Adrenal gland (tissue), 12 donors: Measurements from ENCODE around the gene CDH2. TPM values are rescaled to one million over a fixed set of nuclear protein-coding genes. Genes with fewer than 3 reads are reported as not detected.

ENCODE experiments used
- DNase-seq, 7 donors: peaks; one replicate each; pipeline ENCODE4 v3.0.0-alpha.2; 2019 to 2020
- H3K27ac ChIP-seq, 5 donors: fragments of 200-600 bp; sonication (generic) in 4 of 5; 1 replicate in 3 of 5; 2 replicates in 2 of 5; pipeline versions ENCODE4 v1.5.1 to v1.8.0; 2016 to 2020; ENCODE audit warnings: mild to moderate bottlenecking in 1 of 5
- H3K27me3 ChIP-seq: fragments of 200-600 bp; 2 replicates; pipeline ENCODE4 v1.8.0; 2021
- H3K36me3 ChIP-seq, 2 donors: fragments of 200-600 bp; replicated peaks in 1 of 2; 1 replicate in 1 of 2; 2 replicates in 1 of 2; pipeline versions ENCODE4 v1.5.1 to v1.8.0; 2018 to 2022
- H3K4me1 ChIP-seq, 2 donors: fragments of 200-600 bp; replicated peaks in 1 of 2; 1 replicate in 1 of 2; 2 replicates in 1 of 2; pipeline versions ENCODE4 v1.5.1 to v1.8.0; 2018 to 2021
- H3K4me3 ChIP-seq, 4 donors: fragments of 200-600 bp; sonication (generic) in 3 of 4; one replicate each; pipeline ENCODE4 v1.5.1; 2016 to 2018
- H3K9me3 ChIP-seq, 3 donors: fragments of 200-600 bp; sonication (generic) in 1 of 3; replicated peaks in 1 of 3; 1 replicate in 2 of 3; 2 replicates in 1 of 3; pipeline versions ENCODE4 v1.5.1 to v1.8.0; 2016 to 2021
- POLR2A ChIP-seq, 2 donors: fragments of 450-650 bp; IDR thresholded peaks; one replicate each; pipeline ENCODE4 v1.6.1; 2017; ENCODE audit warnings: antibody characterized with exemption in 2 of 2, mild to moderate bottlenecking in 2 of 2, moderate library complexity in 1 of 2
- WGBS, 4 donors: extraction: QIAGEN DNeasy Blood & Tissue Kit in 2 of 4; methylation state at CpG; one replicate each; pipeline versions ENCODE4 v1.1.5 to v1.1.7; 2013 to 2017; 5-methylcytosine and 5-hydroxymethylcytosine counted together
- intact Hi-C, 2 donors: fragments of 100-400 bp; cut with DNase I; formaldehyde crosslinking; loops; one replicate each; pipeline versions ENCODE4 v1.14.1 to v1.15.0; 2022 to 2023
- polyA plus RNA-seq, 3 donors: library from polyadenylated mRNA; stranded (reverse); fragments of 200-250 nt in 2 of 3; fragments of 350-450 nt in 1 of 3; fragmentation: Illumina TruSeq in 1 of 3; extraction: RNeasy Lipid Tissue Mini Kit (QIAGEN cat#74804) in 1 of 3; gene quantifications; one replicate each; pipeline ENCODE4 v1.2.3, GENCODE V29; 2013 to 2014
- total RNA-seq, 9 donors: library from RNA; depleted of rRNA in 4 of 9; stranded (reverse); fragments of >200 nt in 4 of 9; fragments of 120-200 nt in 1 of 9; fragmentation: NEBNext Ultra II Directional in 1 of 9; extraction: Animal tissue kit (Norgen Biotek cat#: 25700) in 1 of 9; gene quantifications; one replicate each; pipeline versions ENCODE4 v1.1.0 to v1.2.4, GENCODE V29; 2013 to 2023
- TF ChIP-seq, protein P1 (sequence below), 6 experiments: fragments of 450-650 bp in 4 of 6; fragments of 200-600 bp in 2 of 6; sonication (generic) in 1 of 6; IDR thresholded peaks; 1 replicate in 5 of 6; 2 replicates in 1 of 6; pipeline versions ENCODE4 v1.5.1 to v1.8.0; 2016 to 2021; ENCODE audit warnings: antibody characterized with exemption in 6 of 6, mild to moderate bottlenecking in 2 of 6, moderate library complexity in 1 of 6
- donor health status: healthy with polysubstance abuse.
- donor health status: Bipolar disorder and iron deficiency.
- donor health status: DM: yes; HTN: yes; CAD: no.
- donor health status: DM: no; HTN: no; CAD: no.
- donor health status: DM: no; HTN: no; CAD: no.
- donor health status: DM: yes; HTN: yes; CAD: no.

Gene CDH2
- total and polyA plus RNA-seq, 12 donors = 13.9 to 305 (median 129) TPM

DNA sequence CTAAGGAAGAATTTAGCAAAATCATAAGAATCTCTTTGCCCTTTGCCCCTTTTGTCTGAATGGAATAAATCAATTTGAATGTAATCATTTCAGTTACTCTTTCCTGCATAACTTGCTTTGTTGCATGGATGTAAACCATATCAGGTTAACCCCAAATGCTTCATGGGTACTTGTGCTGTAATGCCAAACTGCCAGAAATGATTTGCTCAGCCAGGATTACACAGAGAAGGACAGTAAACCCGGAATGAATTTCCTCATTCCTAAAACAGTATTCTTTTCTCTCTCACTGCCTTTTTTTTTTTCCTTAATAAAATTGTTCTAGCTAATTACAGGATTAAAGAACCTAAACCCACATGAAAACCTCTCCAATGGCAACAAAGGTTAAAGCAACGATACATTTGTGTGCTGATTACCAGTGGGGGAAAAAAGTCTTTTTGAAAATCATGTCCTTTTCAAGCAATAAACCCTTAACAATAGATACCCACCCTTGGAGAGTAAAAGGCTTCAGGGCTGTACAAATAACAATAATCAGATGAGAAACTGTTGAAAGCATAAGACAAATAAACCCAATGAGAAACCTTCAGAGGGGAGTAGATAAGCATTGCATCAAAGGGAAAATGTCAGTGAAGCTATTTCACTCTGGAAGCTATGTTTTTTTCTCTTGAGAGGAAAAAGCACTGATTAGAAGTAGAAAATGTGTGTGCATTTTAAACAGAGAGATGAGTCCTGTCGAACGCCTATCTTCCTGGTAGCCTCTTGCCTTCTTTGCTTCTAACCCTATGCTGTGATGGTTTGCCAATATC, 275.3 kb downstream of the CDH2 start:
- no peak for DNase-seq
- no peaks in the 10 kb centered on the region for H3K4me1 ChIP-seq
- H3K27ac ChIP-seq = no peak overlapping the region
- H3K4me3 ChIP-seq = no peak overlapping the region
- H3K27me3 ChIP-seq = no peaks in the 10 kb centered on the region
- intact Hi-C loops = no loop called here
- H3K9me3 ChIP-seq = no peaks in the 10 kb centered on the region
- 79 to 84% (median 79%) methylated on average over 4 of the region's 4 CpGs for WGBS, 4 donors
- TF ChIP-seq POLR2A (IDR thresholded peaks at IDR 0.05) = no peak
- TF ChIP-seq, protein P1, sequence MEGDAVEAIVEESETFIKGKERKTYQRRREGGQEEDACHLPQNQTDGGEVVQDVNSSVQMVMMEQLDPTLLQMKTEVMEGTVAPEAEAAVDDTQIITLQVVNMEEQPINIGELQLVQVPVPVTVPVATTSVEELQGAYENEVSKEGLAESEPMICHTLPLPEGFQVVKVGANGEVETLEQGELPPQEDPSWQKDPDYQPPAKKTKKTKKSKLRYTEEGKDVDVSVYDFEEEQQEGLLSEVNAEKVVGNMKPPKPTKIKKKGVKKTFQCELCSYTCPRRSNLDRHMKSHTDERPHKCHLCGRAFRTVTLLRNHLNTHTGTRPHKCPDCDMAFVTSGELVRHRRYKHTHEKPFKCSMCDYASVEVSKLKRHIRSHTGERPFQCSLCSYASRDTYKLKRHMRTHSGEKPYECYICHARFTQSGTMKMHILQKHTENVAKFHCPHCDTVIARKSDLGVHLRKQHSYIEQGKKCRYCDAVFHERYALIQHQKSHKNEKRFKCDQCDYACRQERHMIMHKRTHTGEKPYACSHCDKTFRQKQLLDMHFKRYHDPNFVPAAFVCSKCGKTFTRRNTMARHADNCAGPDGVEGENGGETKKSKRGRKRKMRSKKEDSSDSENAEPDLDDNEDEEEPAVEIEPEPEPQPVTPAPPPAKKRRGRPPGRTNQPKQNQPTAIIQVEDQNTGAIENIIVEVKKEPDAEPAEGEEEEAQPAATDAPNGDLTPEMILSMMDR (IDR thresholded peaks at IDR 0.05) = no peak
- no peaks in the 10 kb centered on the region for H3K36me3 ChIP-seq
